A549 (cell line): ENCODE measurements around the gene NACC2. TPM values are rescaled to one million over a fixed set of nuclear protein-coding genes. Genes with fewer than 3 reads are reported as not detected.
"Not testable (repeated sequence)": the region's sequence is repeated elsewhere in the genome, so short reads cannot be mapped to it uniquely, and the experiment has no call there.

Source experiments
- ATAC-seq, 2 experiments: fragments of 200-7000 bp in 1 of 2; fragments of >200 bp in 1 of 2; cut with Nextera tagmentation in 1 of 2; cut with Tn5 transposase in 1 of 2; 3 replicates each; pipeline versions ENCODE4 v1.8.0 to v1.9.1; 2018 to 2020; ENCODE audit warnings: mild to moderate bottlenecking in 1 of 2, moderate library complexity in 1 of 2
- CTCF ChIA-PET: fragments of 300-600 bp; sonication (Branson Sonifier 250); formaldehyde crosslinking; extraction: SDS; loops from one replicate; lab custom pipeline; 2021; ENCODE audit warnings: antibody characterized with exemption, inconsistent platforms; lab: Yijun Ruan, JAX
- POLR2A ChIA-PET: fragments of 350-600 bp; formaldehyde crosslinking; extraction: SDS; loops from one replicate; lab custom pipeline; 2021; ENCODE audit warnings: antibody characterized with exemption, inconsistent platforms; lab: Yijun Ruan, JAX
- DNase-seq, 2 experiments: peaks; one replicate each; pipeline versions ENCODE4 v3.0.0 to v3.0.0-alpha.2; 2011 to 2016; ENCODE audit warnings: low read depth in 1 of 2, low spot score in 1 of 2
- FAIRE-seq: peaks from 2 replicates; lab custom pipeline; 2011; peaks lifted over from hg19 to GRCh38; lab: Jason Lieb, UNC
- H3K27ac ChIP-seq, 2 experiments: fragments of >200 bp; sonication (Bioruptor Twin); formaldehyde crosslinking; 3 replicates each; pipeline ENCODE4 v1.5.1; 2016 to 2017
- H3K4me1 ChIP-seq: fragments of >200 bp; sonication (Bioruptor Twin); formaldehyde crosslinking; 3 replicates; pipeline ENCODE4 v1.6.1; 2016
- H3K4me2 ChIP-seq: fragments of >200 bp; sonication (Bioruptor Twin); formaldehyde crosslinking; 3 replicates; pipeline ENCODE4 v1.6.1; 2016
- H3K4me3 ChIP-seq: fragments of >200 bp; sonication (Bioruptor Twin); formaldehyde crosslinking; 3 replicates; pipeline ENCODE4 v1.5.1; 2016
- H3K9me3 ChIP-seq: fragments of >200 bp; sonication (Bioruptor Twin); formaldehyde crosslinking; 3 replicates; pipeline ENCODE4 v1.6.1; 2016
- BCL3 ChIP-seq: fragments of >200 bp; sonication (Bioruptor Twin); formaldehyde crosslinking; IDR thresholded peaks from 3 replicates; pipeline ENCODE4 v1.6.1; 2016
- CEBPB ChIP-seq, 2 experiments: fragments of >200 bp in 1 of 2; sonication (Bioruptor Twin) in 1 of 2; formaldehyde crosslinking in 1 of 2; IDR thresholded peaks; 2 replicates each; pipeline ENCODE4 v1.6.1; 2012 to 2016
- CHD2 ChIP-seq: fragments of 150-350 bp; IDR thresholded peaks from 2 replicates; pipeline ENCODE4 v1.6.1; 2014; ENCODE audit warnings: low read length; ENCODE audit not compliant: partially characterized antibody
- CHD4 ChIP-seq: fragments of 200-600 bp; sonication (generic); IDR thresholded peaks from 2 replicates; pipeline ENCODE4 v1.6.1; 2016; ENCODE audit warnings: antibody characterized with exemption, mild to moderate bottlenecking, borderline replicate concordance
- E2F6 ChIP-seq: IDR thresholded peaks from 2 replicates; pipeline ENCODE4 v1.6.1; 2012; ENCODE audit warnings: low read depth, borderline replicate concordance
- EHF ChIP-seq: fragments of 250-450 bp; sonication (Bioruptor Pico); IDR thresholded peaks from 2 replicates; pipeline ENCODE4 v1.5.0; 2020; ENCODE audit warnings: mild to moderate bottlenecking
- EP300 ChIP-seq, 2 experiments: fragments of >200 bp; sonication (Bioruptor Twin); formaldehyde crosslinking; IDR thresholded peaks; 2 replicates in 1 of 2; 3 replicates in 1 of 2; pipeline ENCODE4 v1.6.1; 2016 to 2017
- ESRRA ChIP-seq: fragments of 150-350 bp; IDR thresholded peaks from 2 replicates; pipeline ENCODE4 v1.6.1; 2014; ENCODE audit warnings: mild to moderate bottlenecking, low read length, borderline replicate concordance
- FOSB ChIP-seq: fragments of 250-450 bp; sonication (Bioruptor Pico); IDR thresholded peaks from 2 replicates; pipeline ENCODE4 v1.5.0; 2020; ENCODE audit warnings: mild to moderate bottlenecking, moderate library complexity
- FOSL2 ChIP-seq, 2 experiments: fragments of 450-650 bp in 1 of 2; fragments of >200 bp in 1 of 2; sonication (Bioruptor Twin) in 1 of 2; formaldehyde crosslinking; IDR thresholded peaks; 2 replicates each; pipeline versions ENCODE4 v1.5.0 to v1.6.1; 2016 to 2020; ENCODE audit warnings: mild to moderate bottlenecking in 1 of 2, moderate library complexity in 1 of 2
- HEYL ChIP-seq: fragments of 250-450 bp; sonication (Bioruptor Pico); IDR thresholded peaks from 2 replicates; pipeline ENCODE4 v1.8.0; 2021; ENCODE audit warnings: mild to moderate bottlenecking, moderate library complexity
- HOXB13 ChIP-seq: fragments of 250-450 bp; sonication (Bioruptor Pico); IDR thresholded peaks from 2 replicates; pipeline ENCODE4 v1.5.0; 2020; ENCODE audit warnings: low read depth, mild to moderate bottlenecking, moderate library complexity
- HOXB5 ChIP-seq: fragments of 250-450 bp; sonication (Bioruptor Pico); IDR thresholded peaks from 2 replicates; pipeline ENCODE4 v1.5.0; 2020; ENCODE audit warnings: mild to moderate bottlenecking, moderate library complexity
- MAZ ChIP-seq: fragments of 150-350 bp; IDR thresholded peaks from 2 replicates; pipeline ENCODE4 v1.6.1; 2014; ENCODE audit warnings: antibody characterized with exemption, low read depth, low read length, borderline replicate concordance
- NFE2L2 ChIP-seq: fragments of 150-350 bp; conservative IDR thresholded peaks from 2 replicates; pipeline ENCODE4 v1.6.1; 2014; ENCODE audit warnings: low read length
- POLR2AphosphoS2 ChIP-seq: conservative IDR thresholded peaks from 2 replicates; pipeline ENCODE4 v1.6.1; 2012; ENCODE audit warnings: low read length, improper control_type of control experiment, inconsistent platforms
- RARB ChIP-seq: fragments of 250-450 bp; sonication (Bioruptor Pico); IDR thresholded peaks from 2 replicates; pipeline ENCODE4 v1.8.0; 2021; ENCODE audit warnings: mild to moderate bottlenecking, moderate library complexity
- REST ChIP-seq: fragments of 200-600 bp; sonication (generic); IDR thresholded peaks from 2 replicates; pipeline ENCODE4 v1.6.1; 2016; ENCODE audit warnings: antibody characterized with exemption, mild to moderate bottlenecking, moderate library complexity
- RNF2 ChIP-seq: fragments of 200-600 bp; sonication (generic); IDR thresholded peaks from 2 replicates; pipeline ENCODE4 v1.6.1; 2016; ENCODE audit warnings: low read depth, mild to moderate bottlenecking, antibody characterized with exemption, moderate library complexity, borderline replicate concordance
- SREBF2 ChIP-seq: fragments of 450-650 bp; IDR thresholded peaks from 2 replicates; pipeline ENCODE4 v1.6.1; 2014; ENCODE audit warnings: mild to moderate bottlenecking, moderate library complexity
- TP53 ChIP-seq: fragments of 250-450 bp; sonication (Bioruptor Pico); IDR thresholded peaks from 2 replicates; pipeline ENCODE4 v1.5.0; 2021; ENCODE audit warnings: mild to moderate bottlenecking, moderate library complexity
- ZC3H11A ChIP-seq: fragments of 450-650 bp; IDR thresholded peaks from 2 replicates; pipeline ENCODE4 v1.6.1; 2014; ENCODE audit warnings: antibody characterized with exemption, mild to moderate bottlenecking
- ZFP36 ChIP-seq: fragments of 450-650 bp; IDR thresholded peaks from 2 replicates; pipeline ENCODE4 v1.6.1; 2014; ENCODE audit warnings: borderline replicate concordance; ENCODE audit not compliant: partially characterized antibody
- ZNF302 ChIP-seq: fragments of 250-450 bp; sonication (Bioruptor Pico); IDR thresholded peaks from 2 replicates; pipeline ENCODE4 v1.9.0; 2021; ENCODE audit warnings: inconsistent platforms, mild to moderate bottlenecking, moderate library complexity
- ZSCAN20 ChIP-seq: fragments of 250-450 bp; sonication (Bioruptor Pico); IDR thresholded peaks from 2 replicates; pipeline ENCODE4 v1.8.0; 2022; ENCODE audit warnings: mild to moderate bottlenecking, moderate library complexity
- WGBS: methylation state at CpG from one replicate; pipeline ENCODE4 v1.1.6; 2017; ENCODE audit errors: missing lambda C conversion rate; 5-methylcytosine and 5-hydroxymethylcytosine counted together
- polyA plus RNA-seq, 4 experiments: library from polyadenylated mRNA; depleted of rRNA in 3 of 4; stranded (reverse); fragments of >200 nt; fragmentation: RNase III in 1 of 4; extraction: RNeasy Plus Mini Kit Qiagen cat#74134 plus additional on column Dnase treatment in 1 of 4; gene quantifications; 2 replicates in 3 of 4; 3 replicates in 1 of 4; pipeline ENCODE4 v1.2.3, GENCODE V29; 2011 to 2017

NACC2 gene
- polyA plus RNA-seq, 2 of the 4 experiments (the other 2 are of a cell fraction) = 16.1 to 28.4 TPM

- FAIRE-seq, H3K9me3 ChIP-seq, H3K4me3 ChIP-seq, H3K27ac ChIP-seq, DNase-seq, H3K4me2 ChIP-seq: not testable (repeated sequence)
- peak in 1 of 2 experiments; percentile 13; a peak in 3 of 6 replicates for ATAC-seq
- 0% methylated on average over 1 of the region's 16 CpGs for WGBS
- H3K4me1 ChIP-seq = peaks cover 11% of the 10 kb centered on the region; the same call in 2 of the 3 replicates
- CTCF ChIA-PET = interaction anchor here (0.6 to 14.0 kb wide), 70 partner anchors 8 to 426 kb away, joined by 3 to 220 read pairs (median 5); no protein-coding TSS in a partner anchor
- POLR2A ChIA-PET = interaction anchor here (1.1 kb wide), 1 partner anchor 85 kb away, joined by 3 read pairs; no protein-coding TSS in a partner anchor
Observed at GRCh38 chr9:135966916-135967260, 128.2 kb downstream of the NACC2 start.

- TF ChIP-seq FOSB (CRISPR knock-in tag) = no peak
- no peak for TF ChIP-seq NFE2L2
- TF ChIP-seq POLR2AphosphoS2 = no peak
- no peak for TF ChIP-seq CEBPB (IDR thresholded peaks at IDR 0.05)
- peak; percentile 88 for TF ChIP-seq ZFP36
- TF ChIP-seq HEYL (CRISPR knock-in tag) = no peak
- ATAC-seq = no peak
- no peak for DNase-seq
- ChIA-PET POLR2A (no interaction called here), CTCF (interaction anchor here (1.8 to 14.0 kb wide), 3 partner anchors 126 to 173 kb away, joined by 5 to 220 read pairs (median 33); no protein-coding TSS in a partner anchor)
- 63% methylated on average over 11 of the region's 11 CpGs for WGBS
- FAIRE-seq = no peak
- Histone ChIP-seq H3K4me2 (no peak overlapping the region), H3K4me1 (peaks cover 16% of the 10 kb centered on the region; the same call in 2 of the 3 replicates), H3K27ac (no peak overlapping the region), H3K4me3 (no peak overlapping the region), H3K9me3 (no peaks in the 10 kb centered on the region)
Observed at GRCh38 chr9:135965124-135965756, 129.8 kb downstream of the NACC2 start.

- H3K4me2 ChIP-seq = no peak overlapping the region
- H3K4me1 ChIP-seq = peaks cover 17% of the 10 kb centered on the region; the same call in 2 of the 3 replicates
- DNase-seq (no peak), ATAC-seq (no peak), FAIRE-seq (no peak)
- ChIA-PET POLR2A (no interaction called here), CTCF (interaction anchor here (1.2 to 14.0 kb wide), 2 partner anchors 22 to 158 kb away, joined by 4 to 220 read pairs; no protein-coding TSS in a partner anchor)
- no peak overlapping the region for H3K4me3 ChIP-seq
- WGBS = 61% methylated on average over 9 of the region's 10 CpGs
- TF ChIP-seq RNF2 (no peak), CEBPB (IDR thresholded peaks at IDR 0.05) (no peak), CHD2 (no peak), MAZ (no peak), ESRRA (no peak), E2F6 (no peak), BCL3 (no peak), HOXB5 (CRISPR knock-in tag) (no peak), ZNF302 (CRISPR knock-in tag) (no peak), HOXB13 (CRISPR knock-in tag) (no peak), CHD4 (no peak)
- H3K27ac ChIP-seq = no peak overlapping the region
- no peaks in the 10 kb centered on the region for H3K9me3 ChIP-seq
Observed at GRCh38 chr9:135963938-135964337, 131.2 kb downstream of the NACC2 start.

- peaks cover 17% of the 10 kb centered on the region; the same call in 2 of the 3 replicates for H3K4me1 ChIP-seq
- 85% methylated on average over 8 of the region's 8 CpGs for WGBS
- no peak overlapping the region for H3K4me3 ChIP-seq
- no peaks in the 10 kb centered on the region for H3K9me3 ChIP-seq
- DNase-seq (no peak), FAIRE-seq (no peak), ATAC-seq (no peak)
- no peak overlapping the region for H3K4me2 ChIP-seq
- no peak overlapping the region for H3K27ac ChIP-seq
- TF ChIP-seq ZSCAN20 (CRISPR knock-in tag) (no peak), FOSL2 (IDR thresholded peaks at IDR 0.05) (no peak), FOSL2 (CRISPR knock-in tag; IDR thresholded peaks at IDR 0.05) (no peak), SREBF2 (no peak), HOXB5 (CRISPR knock-in tag) (no peak), REST (no peak), EP300 (IDR thresholded peaks at IDR 0.05) (no peak), FOSB (CRISPR knock-in tag) (no peak), TP53 (CRISPR knock-in tag) (no peak), EHF (no peak), RARB (CRISPR knock-in tag) (no peak), ZC3H11A (no peak), ZFP36 (no peak)
- ChIA-PET CTCF (interaction anchor here (1.2 to 14.0 kb wide), 2 partner anchors 22 to 159 kb away, joined by 4 to 220 read pairs; no protein-coding TSS in a partner anchor), POLR2A (no interaction called here)
Observed at GRCh38 chr9:135963338-135963737, 131.8 kb downstream of the NACC2 start.
